SK-N-SH (cell line): ENCODE data around the gene TCN1. TPM values are rescaled to one million over a fixed set of nuclear protein-coding genes. Genes with fewer than 3 reads are reported as not detected.

Experiments
- CTCF ChIA-PET: fragments of 300-600, 350-600 bp; formaldehyde crosslinking; extraction: SDS; loops from one replicate; lab custom pipeline; 2021; lab: Yijun Ruan, JAX
- POLR2A ChIA-PET: fragments of 350-600 bp; sonication (Branson Sonifier 250); formaldehyde crosslinking; extraction: SDS; loops from one replicate; lab custom pipeline; 2020; ENCODE audit warnings: antibody characterized with exemption, inconsistent platforms; lab: Yijun Ruan, JAX
- DNase-seq: peaks from one replicate; pipeline ENCODE4 v3.0.0; 2012
- H2AFZ ChIP-seq: fragments of 200-600 bp; sonication (generic); 2 replicates; pipeline ENCODE4 v1.8.1; 2016; ENCODE audit warnings: antibody characterized with exemption, mild to moderate bottlenecking, low read depth
- H3F3A ChIP-seq: fragments of 200-600 bp; sonication (generic); replicated peaks from 2 replicates; pipeline ENCODE3; 2016; ENCODE audit warnings: antibody characterized with exemption, mild to moderate bottlenecking; ENCODE audit not compliant: insufficient read depth
- H3K27ac ChIP-seq, 2 experiments: fragments of 200-500 bp in 1 of 2; fragments of 200-600 bp in 1 of 2; sonication (Bioruptor generic) in 1 of 2; sonication (generic), shearing (Covaris generic) in 1 of 2; 2 replicates each; pipeline versions ENCODE4 v1.5.1 to v1.6.1; 2014 to 2016; ENCODE audit warnings: low read depth in 2 of 2, inconsistent platforms in 1 of 2, low read length in 1 of 2, mild to moderate bottlenecking in 1 of 2, mixed read lengths in 1 of 2
- H3K27me3 ChIP-seq: fragments of 200-600 bp; sonication (generic), shearing (Covaris generic); 2 replicates; pipeline ENCODE4 v1.6.1; 2016; ENCODE audit warnings: mixed run types; ENCODE audit not compliant: insufficient read depth
- H3K36me3 ChIP-seq, 2 experiments: fragments of 200-500 bp in 1 of 2; fragments of 200-600 bp in 1 of 2; sonication (Bioruptor generic) in 1 of 2; sonication (generic) in 1 of 2; replicated peaks in 1 of 2; 2 replicates each; pipeline versions ENCODE3 to v1.5.1; 2014 to 2016; ENCODE audit warnings: low read length in 1 of 2, mild to moderate bottlenecking in 1 of 2; ENCODE audit not compliant: insufficient read depth in 2 of 2, control insufficient read depth in 1 of 2
- H3K4me1 ChIP-seq, 2 experiments: fragments of 200-500 bp in 1 of 2; fragments of 200-600 bp in 1 of 2; sonication (Bioruptor generic) in 1 of 2; sonication (generic), shearing (Covaris generic) in 1 of 2; 2 replicates each; pipeline versions ENCODE4 v1.5.1 to v1.6.1; 2014 to 2016; ENCODE audit warnings: low read depth in 1 of 2, low read length in 1 of 2, mixed run types in 1 of 2; ENCODE audit not compliant: insufficient read depth in 2 of 2, control insufficient read depth in 1 of 2
- H3K4me2 ChIP-seq: fragments of 200-600 bp; sonication (generic), shearing (Covaris generic); 2 replicates; pipeline ENCODE4 v1.6.1; 2017; ENCODE audit warnings: mixed run types
- H3K4me3 ChIP-seq, 2 experiments: fragments of 200-500 bp in 1 of 2; fragments of 200-600 bp in 1 of 2; sonication (Bioruptor generic) in 1 of 2; sonication (generic), shearing (Covaris generic) in 1 of 2; 2 replicates each; pipeline versions ENCODE4 v1.5.1 to v1.8.1; 2014 to 2016; ENCODE audit warnings: low read depth in 2 of 2, inconsistent platforms in 1 of 2, low read length in 1 of 2, mild to moderate bottlenecking in 1 of 2, mixed read lengths in 1 of 2, moderate library complexity in 1 of 2
- H3K79me2 ChIP-seq: fragments of 200-600 bp; sonication (generic); 2 replicates; pipeline ENCODE4 v1.8.1; 2017; ENCODE audit warnings: mild to moderate bottlenecking; ENCODE audit not compliant: insufficient read depth
- H3K9ac ChIP-seq: fragments of 200-600 bp; sonication (generic); 2 replicates; pipeline ENCODE4 v1.6.1; 2017; ENCODE audit warnings: mixed run types
- H3K9me2 ChIP-seq: fragments of 200-600 bp; sonication (generic); 2 replicates; pipeline ENCODE4 v1.6.1; 2017; ENCODE audit warnings: mixed run types
- H3K9me3 ChIP-seq: fragments of 200-600 bp; sonication (generic); 2 replicates; pipeline ENCODE4 v1.6.1; 2017; ENCODE audit warnings: mixed run types, mild to moderate bottlenecking, moderate library complexity
- H4K20me1 ChIP-seq: fragments of 200-600 bp; sonication (generic); 2 replicates; pipeline ENCODE4 v1.6.1; 2017; ENCODE audit warnings: mild to moderate bottlenecking, mixed run types; ENCODE audit not compliant: insufficient read depth
- CHD2 ChIP-seq: fragments of 150-350 bp; IDR thresholded peaks from 2 replicates; pipeline ENCODE4 v1.6.1; 2018; ENCODE audit warnings: low read length; ENCODE audit not compliant: partially characterized antibody
- FOXJ3 ChIP-seq: sonication (generic); formaldehyde crosslinking; IDR thresholded peaks from 2 replicates; pipeline ENCODE4 v1.5.1; 2020; ENCODE audit warnings: mild to moderate bottlenecking, missing genetic modification reagents
- NFIC ChIP-seq: IDR thresholded peaks from 2 replicates; pipeline ENCODE4 v1.4.0; 2012; ENCODE audit warnings: borderline replicate concordance
- PBX3 ChIP-seq: IDR thresholded peaks from 2 replicates; pipeline ENCODE4; 2012
- RAD21 ChIP-seq: IDR thresholded peaks from 2 replicates; pipeline ENCODE4 v1.6.1; 2012; ENCODE audit warnings: mild to moderate bottlenecking, low read length
- RCOR1 ChIP-seq: fragments of 150-350 bp; IDR thresholded peaks from 2 replicates; pipeline ENCODE4 v1.6.1; 2017; ENCODE audit warnings: antibody characterized with exemption, low read length
- REST ChIP-seq: IDR thresholded peaks from 2 replicates; pipeline ENCODE4 v1.6.1; 2012; ENCODE audit warnings: mild to moderate bottlenecking, low read depth, low read length, moderate library complexity
- SMC3 ChIP-seq: IDR thresholded peaks from 2 replicates; pipeline ENCODE4 v1.6.1; 2012; ENCODE audit warnings: low read depth, low read length, improper control_type of control experiment
- TEAD4 ChIP-seq: IDR thresholded peaks from 2 replicates; pipeline ENCODE4 v1.4.0; 2012; ENCODE audit warnings: mild to moderate bottlenecking, borderline replicate concordance; ENCODE audit not compliant: insufficient read depth
- USF2 ChIP-seq: fragments of 150-350 bp; IDR thresholded peaks from 2 replicates; pipeline ENCODE4 v1.6.1; 2017; ENCODE audit warnings: antibody characterized with exemption, low read length, low read depth, borderline replicate concordance
- WGBS: methylation state at CpG from one replicate; pipeline ENCODE4 v1.1.6; 2017; ENCODE audit warnings: low lambda C conversion rate; 5-methylcytosine and 5-hydroxymethylcytosine counted together
- polyA plus RNA-seq, 3 experiments: library from polyadenylated mRNA; depleted of rRNA; stranded (reverse); fragments of >200 nt; gene quantifications; 2 replicates each; pipeline ENCODE4 v1.2.3, GENCODE V29; 2012
- TF ChIP-seq, protein P1 (sequence below): IDR thresholded peaks from 2 replicates; pipeline ENCODE4 v1.4.0; 2012; ENCODE audit warnings: low read depth, borderline replicate concordance

TCN1 gene
- polyA plus RNA-seq, 1 of the 3 experiments (the other 2 are of a cell fraction), result 0.03 TPM

DNA sequence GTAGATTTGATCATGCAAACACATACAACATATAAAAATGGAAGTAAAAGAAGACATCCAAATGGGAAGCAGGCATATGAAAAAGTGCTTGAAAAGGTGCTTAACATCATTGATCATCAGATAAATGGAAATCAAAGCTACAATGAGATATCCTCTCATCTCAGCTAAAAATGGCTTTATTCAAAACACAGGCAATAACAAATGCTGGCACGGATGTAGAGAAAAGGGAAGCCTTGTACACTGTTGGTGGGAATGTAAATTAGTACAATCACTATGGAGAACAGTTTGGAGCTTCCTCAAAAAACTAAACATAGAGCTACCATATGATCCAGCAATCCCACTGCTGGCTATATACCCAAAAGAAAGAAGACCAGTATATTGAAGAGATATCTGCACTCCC is 549 bp upstream of the TCN1 start:
- Histone ChIP-seq H3K9ac (no peak overlapping the region), H3K36me3 (no peaks in the 10 kb centered on the region), H3F3A (no peaks in the 10 kb centered on the region), H3K79me2 (no peaks in the 10 kb centered on the region), H3K27ac (no peak overlapping the region), H2AFZ (no peak overlapping the region), H3K4me3 (no peak overlapping the region), H4K20me1 (no peaks in the 10 kb centered on the region), H3K9me2 (0 out of 2 replicates have a peak, but pooled peaks cover 5% of the 10 kb centered on the region), H3K4me2 (no peak overlapping the region), H3K9me3 (0 out of 2 replicates have a peak, but pooled peaks cover 8% of the 10 kb centered on the region), H3K4me1 (no peaks in the 10 kb centered on the region), H3K27me3 (no peaks in the 10 kb centered on the region)
- 21% methylated on average over 1 of the region's 1 CpG for WGBS
- ChIA-PET CTCF (no interaction called here), POLR2A (no interaction called here)
- DNase-seq, result no peak
- TF ChIP-seq PBX3, result no peak
- no peak for TF ChIP-seq TEAD4
- no peak for TF ChIP-seq USF2
- no peak for TF ChIP-seq SMC3
- TF ChIP-seq REST, result no peak
- no peak for TF ChIP-seq CHD2
- TF ChIP-seq FOXJ3 (CRISPR knock-in tag), result no peak
- no peak for TF ChIP-seq RAD21
- TF ChIP-seq RCOR1, result no peak
- TF ChIP-seq NFIC, result no peak
- TF ChIP-seq, protein P1, sequence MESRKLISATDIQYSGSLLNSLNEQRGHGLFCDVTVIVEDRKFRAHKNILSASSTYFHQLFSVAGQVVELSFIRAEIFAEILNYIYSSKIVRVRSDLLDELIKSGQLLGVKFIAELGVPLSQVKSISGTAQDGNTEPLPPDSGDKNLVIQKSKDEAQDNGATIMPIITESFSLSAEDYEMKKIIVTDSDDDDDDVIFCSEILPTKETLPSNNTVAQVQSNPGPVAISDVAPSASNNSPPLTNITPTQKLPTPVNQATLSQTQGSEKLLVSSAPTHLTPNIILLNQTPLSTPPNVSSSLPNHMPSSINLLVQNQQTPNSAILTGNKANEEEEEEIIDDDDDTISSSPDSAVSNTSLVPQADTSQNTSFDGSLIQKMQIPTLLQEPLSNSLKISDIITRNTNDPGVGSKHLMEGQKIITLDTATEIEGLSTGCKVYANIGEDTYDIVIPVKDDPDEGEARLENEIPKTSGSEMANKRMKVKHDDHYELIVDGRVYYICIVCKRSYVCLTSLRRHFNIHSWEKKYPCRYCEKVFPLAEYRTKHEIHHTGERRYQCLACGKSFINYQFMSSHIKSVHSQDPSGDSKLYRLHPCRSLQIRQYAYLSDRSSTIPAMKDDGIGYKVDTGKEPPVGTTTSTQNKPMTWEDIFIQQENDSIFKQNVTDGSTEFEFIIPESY, result no peak
